GM19023 (cell line): ENCODE data around the gene KRTAP12-1.
"Not testable (repeated sequence)": the region's sequence is repeated elsewhere in the genome, so short reads cannot be mapped to it uniquely, and the experiment has no call there.

Source experiments
- ATAC-seq: cut with Tn5 transposase; IDR thresholded peaks from one replicate; pipeline ENCODE4 v1.9.1; 2021; ENCODE audit warnings: mild to moderate bottlenecking, moderate library complexity; ENCODE audit not compliant: unreplicated experiment

Gene KRTAP12-1

GRCh38 chr21:44670642-44671432 is 11.1 kb downstream of the KRTAP12-1 start:
- no peak for ATAC-seq

GRCh38 chr21:44667612-44668011 is 14.4 kb downstream of the KRTAP12-1 start:
- no peak for ATAC-seq

GRCh38 chr21:44666401-44667320 is 15.3 kb downstream of the KRTAP12-1 start, which contains the start of gene KRTAP12-2:
TSS of gene KRTAP12-2 (minus strand) at chr21:44666927. CDS start at chr21:44666886, 41 bp downstream.
- ATAC-seq: no peak

GRCh38 chr21:44664691-44665090 is 17.3 kb downstream of the KRTAP12-1 start:
- ATAC-seq: no peak

- ATAC-seq: not testable (repeated sequence)
Observed at GRCh38 chr21:44661567-44661966, 20.4 kb downstream of the KRTAP12-1 start.

- no peak for ATAC-seq
Observed at GRCh38 chr21:44658913-44659595, 22.9 kb downstream of the KRTAP12-1 start.

GRCh38 chr21:44658541-44658910 is 23.4 kb downstream of the KRTAP12-1 start:
- ATAC-seq: no peak

- no peak for ATAC-seq
Observed at GRCh38 chr21:44657635-44658540, 24.1 kb downstream of the KRTAP12-1 start, which contains the start of gene KRTAP12-3. TSS of gene KRTAP12-3 (plus strand) at chr21:44657932. CDS start at chr21:44657980, 48 bp downstream.

GRCh38 chr21:44656868-44657267 is 25.1 kb downstream of the KRTAP12-1 start:
- ATAC-seq: no peak

GRCh38 chr21:44654576-44655175 is 27.3 kb downstream of the KRTAP12-1 start, which contains the start of gene KRTAP12-4:
TSS of gene KRTAP12-4 (minus strand) at chr21:44654659. CDS start at chr21:44654614, 45 bp downstream.
- ATAC-seq: no peak

GRCh38 chr21:44653656-44654575 is 28.0 kb downstream of the KRTAP12-1 start:
- ATAC-seq: no peak

- ATAC-seq: no peak
Observed at GRCh38 chr21:44653123-44653522, 28.8 kb downstream of the KRTAP12-1 start.

- no peak for ATAC-seq
Observed at GRCh38 chr21:44650973-44651675, 30.8 kb downstream of the KRTAP12-1 start.

GRCh38 chr21:44650265-44650972 is 31.5 kb downstream of the KRTAP12-1 start:
- no peak for ATAC-seq

GRCh38 chr21:44649521-44650100 is 32.4 kb downstream of the KRTAP12-1 start:
- no peak for ATAC-seq

- no peak for ATAC-seq
Observed at GRCh38 chr21:44648557-44649311, 33.2 kb downstream of the KRTAP12-1 start.
